Muscle of back (tissue), 11 donors: ENCODE data around the gene LUC7L2. TPM values are rescaled to one million over a fixed set of nuclear protein-coding genes. Genes with fewer than 3 reads are reported as not detected.
"Not testable (repeated sequence)": the region's sequence is repeated elsewhere in the genome, so short reads cannot be mapped to it uniquely, and the experiment has no call there.

ENCODE experiments used
- DNase-seq, 3 donors: peaks; one replicate each; pipeline versions ENCODE4 v3.0.0 to v3.0.0-alpha.2; 2013
- polyA plus RNA-seq, 10 donors: library from polyadenylated mRNA; unstranded; fragments of 120-200 nt; gene quantifications; one replicate each; pipeline ENCODE4 v1.2.1, GENCODE V29; 2013; ENCODE audit not compliant: insufficient read length in 10 of 10

LUC7L2 gene
- polyA plus RNA-seq, 10 donors, result 46.4 to 94.0 (median 70.0) TPM

DNA sequence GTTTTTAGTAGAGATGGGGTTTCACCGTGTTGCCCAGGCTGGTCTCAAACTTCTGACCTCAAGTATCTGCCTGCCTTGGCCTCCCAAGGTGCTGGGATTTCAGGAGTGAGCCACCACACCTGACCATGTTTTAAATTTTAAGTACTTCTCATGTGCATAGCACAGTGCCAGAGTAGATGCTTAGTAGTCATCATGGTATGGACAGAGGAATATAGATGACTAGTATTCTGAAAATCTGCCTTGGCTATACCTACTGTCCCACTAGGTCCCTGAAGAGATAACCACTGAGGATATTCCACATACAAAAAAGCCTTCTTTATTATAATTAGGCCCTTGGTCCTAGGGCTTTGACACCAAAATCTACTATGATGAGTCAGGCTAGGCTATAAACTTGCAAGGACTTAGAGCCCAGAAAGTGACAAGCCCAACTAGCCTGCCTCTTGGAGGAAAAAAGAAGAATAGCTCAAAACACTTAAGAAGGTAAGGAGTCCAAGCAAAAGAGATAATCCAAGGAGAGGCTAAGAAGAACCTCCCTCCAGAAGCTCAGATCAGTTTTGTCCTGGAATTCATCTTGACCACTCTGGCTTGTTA is 34.0 kb downstream of the LUC7L2 start:
- DNase-seq, result no peak

DNA sequence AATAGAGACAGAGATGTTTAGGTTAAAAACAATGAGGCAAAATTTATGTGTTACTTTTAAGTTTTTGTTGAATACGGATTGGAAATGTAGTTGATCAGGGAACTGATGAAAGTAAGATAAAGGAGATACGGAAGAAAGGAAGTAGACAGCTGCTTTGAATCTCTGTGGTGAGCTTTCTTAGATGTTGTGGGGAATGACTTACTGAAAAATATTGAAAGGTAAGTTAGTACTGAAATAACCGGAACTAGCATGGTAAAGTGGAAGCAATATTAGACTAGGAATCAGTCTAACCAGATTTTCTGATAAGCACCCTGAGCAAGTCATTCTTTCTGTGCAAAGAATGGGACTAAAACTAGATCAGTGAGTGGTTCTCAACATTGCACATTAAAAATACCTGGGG is 34.8 kb downstream of the LUC7L2 start:
- no peak for DNase-seq

DNA sequence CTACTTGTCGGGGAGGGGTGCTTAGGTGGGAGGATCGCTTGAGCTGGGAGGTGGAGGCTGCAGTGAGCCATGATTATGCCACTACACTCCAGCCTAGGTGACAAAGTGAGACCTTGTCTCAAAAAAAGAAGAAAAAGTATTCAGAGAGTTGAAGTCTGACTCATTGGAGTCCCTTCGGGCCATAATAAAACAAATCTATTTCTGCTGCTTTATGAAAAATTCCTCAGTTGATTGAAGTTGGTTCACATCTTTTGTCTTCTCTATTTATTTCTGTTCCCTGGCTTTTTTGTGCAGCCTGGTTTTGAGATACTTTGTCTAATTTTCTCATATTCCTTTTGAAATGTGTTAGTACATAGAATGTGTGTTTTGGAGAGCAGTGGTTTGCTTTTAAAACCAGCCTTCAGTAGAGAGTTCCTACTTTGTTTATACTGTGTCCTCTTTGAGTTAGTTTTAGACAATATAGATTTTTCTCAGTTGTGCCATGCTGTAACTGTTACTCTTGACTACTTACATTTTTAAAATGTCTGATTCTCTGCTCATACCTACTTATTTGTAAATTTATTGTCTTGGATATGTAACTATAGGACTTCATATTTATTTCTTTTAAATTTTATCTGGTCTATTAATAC is 36.7 kb downstream of the LUC7L2 start:
- no peak for DNase-seq

DNA sequence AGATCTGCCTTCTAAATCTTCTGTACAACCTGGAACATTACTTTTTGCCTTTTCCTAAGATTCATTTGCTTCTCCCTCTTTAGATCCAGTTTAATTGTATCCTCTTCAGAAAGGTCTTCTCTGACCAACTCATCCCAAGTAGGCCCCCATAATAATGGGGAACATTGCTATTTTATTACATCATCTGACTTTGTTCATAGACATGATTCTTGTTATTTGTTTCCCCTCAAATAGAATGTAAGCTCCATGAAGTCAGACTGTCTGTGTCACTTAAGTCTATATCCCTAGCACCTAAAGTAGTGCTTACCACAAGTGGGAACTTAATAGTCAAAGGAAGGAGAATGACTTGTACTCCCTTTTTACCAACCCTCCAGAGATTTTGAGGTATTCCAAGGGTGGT is 37.5 kb downstream of the LUC7L2 start:
- no peak for DNase-seq

DNA sequence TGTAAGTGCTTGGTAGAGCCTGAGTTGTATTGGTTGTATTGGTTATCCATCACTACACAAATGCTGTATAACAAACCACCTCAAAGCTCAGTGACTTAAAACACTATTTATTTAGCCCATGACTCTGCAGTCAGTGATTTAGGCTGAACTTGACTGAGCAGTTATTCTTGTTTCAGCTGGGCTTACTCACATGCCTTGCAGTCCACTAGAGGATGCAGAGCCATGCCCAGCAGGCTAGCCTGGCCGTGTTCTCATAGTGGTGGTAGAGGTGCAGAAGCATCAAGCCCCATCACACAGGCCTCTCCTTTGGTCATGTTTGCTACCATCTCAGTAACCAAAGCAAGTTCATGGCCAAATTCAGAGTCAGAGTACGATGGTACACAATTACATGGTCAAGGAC is 43.9 kb downstream of the LUC7L2 start:
- no peak for DNase-seq

DNA sequence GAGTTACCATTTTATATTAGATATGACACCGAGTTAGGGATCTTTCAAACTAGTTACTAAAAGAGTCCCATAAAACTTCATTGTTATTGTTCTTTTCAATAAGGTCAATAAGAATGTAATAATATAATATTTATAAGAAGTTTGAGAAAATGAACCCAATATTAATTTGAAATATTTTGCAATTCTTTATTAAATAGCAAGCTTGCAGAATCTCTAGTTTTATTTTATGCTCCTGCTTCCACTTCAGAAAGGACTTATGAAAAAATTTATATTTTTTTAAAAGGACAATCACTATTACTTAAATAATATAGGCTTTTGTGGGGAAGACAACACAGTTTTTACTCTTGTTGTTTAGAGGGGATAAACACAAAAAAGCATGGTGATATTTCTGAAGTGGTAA is 47.9 kb downstream of the LUC7L2 start:
- no peak for DNase-seq

DNA sequence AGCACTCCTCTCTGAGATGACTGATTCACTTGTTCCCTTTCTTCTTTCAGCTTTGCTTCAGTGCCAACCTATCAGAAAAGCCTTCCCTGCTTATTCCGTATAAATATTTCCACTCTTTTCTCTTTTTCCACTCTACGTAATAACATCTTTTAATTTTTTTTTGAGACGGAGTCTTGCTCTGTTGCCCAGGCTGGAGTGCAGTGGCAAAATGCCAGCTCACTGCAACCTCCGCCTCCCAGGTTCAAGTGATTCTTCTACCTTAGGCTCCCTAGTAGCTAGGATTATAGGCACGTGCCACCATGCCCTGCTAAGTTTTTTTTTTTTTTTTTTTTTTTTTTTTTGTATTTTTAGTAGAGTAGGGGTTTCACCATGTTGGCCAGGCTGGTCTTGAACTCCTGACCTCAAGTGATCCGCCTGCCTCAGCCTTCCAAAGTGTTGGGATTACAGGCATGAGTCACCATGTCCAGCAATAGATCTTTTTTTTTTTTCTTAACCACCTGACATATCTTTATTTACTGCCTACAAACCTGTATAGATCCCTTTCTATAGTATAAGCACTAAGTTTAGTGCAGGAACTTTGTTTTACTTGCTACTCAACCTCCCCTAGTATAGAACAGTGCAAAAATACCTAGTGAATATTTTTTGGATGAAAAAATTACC is 55.2 kb downstream of the LUC7L2 start:
- DNase-seq, result not testable (repeated sequence)

DNA sequence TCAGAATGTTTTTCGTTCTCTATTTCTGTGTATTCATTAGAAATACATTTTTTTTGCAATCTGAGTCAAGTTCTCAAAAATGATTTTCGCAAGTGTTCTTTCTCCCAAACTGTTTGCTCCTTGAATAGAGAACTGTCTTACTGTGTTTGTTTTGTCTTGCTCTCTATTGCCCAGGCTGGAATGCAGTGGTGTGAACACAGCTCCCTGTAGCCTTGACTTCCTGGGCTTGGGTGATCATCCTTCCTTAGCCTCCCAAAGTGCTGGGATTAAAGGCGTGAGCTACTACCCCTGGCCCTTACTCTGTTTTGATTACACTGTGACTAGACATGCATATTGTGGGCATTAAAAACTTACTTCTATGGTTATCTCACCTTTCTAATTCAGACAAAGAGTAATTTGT is 56.7 kb downstream of the LUC7L2 start:
- DNase-seq, result no peak

DNA sequence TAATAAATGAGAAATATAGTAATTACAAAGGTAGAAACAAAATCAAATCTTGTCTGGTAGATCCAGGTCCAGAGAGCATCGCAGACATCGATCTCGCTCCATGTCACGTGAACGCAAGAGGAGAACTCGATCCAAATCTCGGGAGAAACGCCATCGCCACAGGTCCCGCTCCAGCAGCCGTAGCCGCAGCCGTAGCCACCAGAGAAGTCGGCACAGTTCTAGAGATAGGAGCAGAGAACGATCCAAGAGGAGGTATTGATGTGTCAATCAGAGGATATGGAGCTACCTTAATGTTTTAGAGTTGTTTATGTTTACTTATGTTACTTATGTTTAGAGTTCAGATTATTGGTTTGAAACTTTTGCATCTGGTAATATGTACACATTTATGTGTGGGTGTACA is 57.8 kb downstream of the LUC7L2 start:
- no peak for DNase-seq

DNA sequence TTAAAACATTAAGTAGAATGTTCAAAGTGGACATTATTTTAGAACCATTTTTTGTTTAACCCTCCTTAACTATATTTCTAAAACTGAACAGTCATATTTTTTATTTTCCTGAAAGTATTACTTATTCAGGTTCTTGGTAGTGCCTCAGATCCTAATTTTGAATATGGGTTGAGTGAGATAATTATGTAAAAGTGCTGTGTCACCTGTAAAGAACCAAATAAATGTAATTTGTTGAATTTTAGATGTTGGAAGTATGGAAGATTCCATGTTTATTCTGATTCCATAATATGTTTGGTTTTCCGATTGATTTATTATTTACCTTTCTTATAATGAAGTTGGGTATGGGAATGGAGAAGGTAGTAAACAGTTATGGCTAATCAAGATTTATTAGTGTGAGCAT is 61.4 kb downstream of the LUC7L2 start:
- no peak for DNase-seq

DNA sequence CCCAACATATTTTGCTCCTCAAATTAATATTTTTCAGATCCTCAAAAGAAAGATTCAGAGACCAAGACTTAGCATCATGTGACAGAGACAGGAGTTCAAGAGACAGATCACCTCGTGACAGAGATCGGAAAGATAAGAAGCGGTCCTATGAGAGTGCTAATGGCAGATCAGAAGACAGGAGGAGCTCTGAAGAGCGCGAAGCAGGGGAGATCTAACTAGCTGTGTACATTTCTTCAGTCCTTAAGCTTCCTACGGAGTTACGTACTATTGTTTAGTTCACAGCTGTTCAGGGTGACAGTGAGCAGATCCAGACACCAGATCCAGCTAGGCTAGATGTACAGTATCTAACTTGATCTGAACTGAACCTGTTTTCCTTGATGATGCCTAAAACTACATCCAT is 62.4 kb downstream of the LUC7L2 start:
- DNase-seq, result no peak

DNA sequence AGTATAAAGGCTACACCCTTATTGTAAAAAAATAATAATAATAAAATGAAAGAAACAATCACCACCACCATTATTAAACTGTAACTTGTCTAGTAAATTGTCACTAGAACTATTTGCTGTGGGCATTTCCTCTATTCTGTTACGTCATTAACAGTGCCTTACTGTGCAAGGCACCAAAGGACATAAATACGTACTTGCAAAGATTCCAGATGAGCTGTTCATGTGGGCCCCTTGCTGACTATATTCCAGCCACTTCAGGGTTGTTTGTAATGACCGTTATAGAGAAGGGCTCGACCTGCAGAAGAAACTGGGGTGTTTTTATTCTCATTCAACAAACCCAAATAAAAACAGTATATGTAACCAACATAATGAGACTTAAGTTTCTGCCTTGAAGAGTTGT is 63.4 kb downstream of the LUC7L2 start:
- DNase-seq, result no peak

DNA sequence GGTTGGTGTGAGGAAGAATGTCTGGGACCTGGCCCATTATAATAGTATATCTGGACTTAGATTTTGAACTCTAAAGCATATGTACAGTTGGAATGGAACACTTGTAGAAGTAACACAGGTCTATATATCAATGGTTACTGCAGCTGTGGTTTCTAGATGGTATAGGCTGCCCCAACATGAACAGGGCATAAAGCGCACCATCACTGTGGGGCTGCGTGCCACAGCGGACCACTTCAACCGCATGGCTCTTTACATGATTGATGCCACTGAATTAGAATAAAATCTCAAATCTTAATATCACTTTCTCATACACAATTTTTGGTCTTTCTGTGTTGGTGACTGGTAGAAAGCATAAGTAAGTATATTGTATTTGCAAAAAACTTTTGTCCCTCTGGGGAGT is 64.3 kb downstream of the LUC7L2 start:
- no peak for DNase-seq

DNA sequence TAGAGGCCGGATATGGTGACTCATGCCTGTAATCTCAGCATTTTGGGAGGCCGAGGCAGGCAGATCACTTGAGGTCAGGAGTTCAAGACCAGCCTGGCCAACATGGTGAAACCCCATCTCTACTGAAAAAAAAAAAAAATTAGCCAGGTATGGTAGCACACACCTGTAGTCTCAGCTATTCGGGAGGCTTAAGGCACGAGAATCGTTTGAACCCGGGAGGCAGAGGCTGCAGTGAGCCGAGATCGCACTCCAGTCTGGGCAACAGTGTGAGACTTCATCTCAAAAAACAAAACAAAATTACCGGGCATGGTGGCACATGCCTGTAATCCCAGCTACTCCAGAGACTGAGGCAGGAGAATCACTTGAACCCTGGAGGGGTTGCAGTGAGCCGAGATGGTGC is 66.0 kb downstream of the LUC7L2 start:
- DNase-seq, result not testable (repeated sequence)

DNA sequence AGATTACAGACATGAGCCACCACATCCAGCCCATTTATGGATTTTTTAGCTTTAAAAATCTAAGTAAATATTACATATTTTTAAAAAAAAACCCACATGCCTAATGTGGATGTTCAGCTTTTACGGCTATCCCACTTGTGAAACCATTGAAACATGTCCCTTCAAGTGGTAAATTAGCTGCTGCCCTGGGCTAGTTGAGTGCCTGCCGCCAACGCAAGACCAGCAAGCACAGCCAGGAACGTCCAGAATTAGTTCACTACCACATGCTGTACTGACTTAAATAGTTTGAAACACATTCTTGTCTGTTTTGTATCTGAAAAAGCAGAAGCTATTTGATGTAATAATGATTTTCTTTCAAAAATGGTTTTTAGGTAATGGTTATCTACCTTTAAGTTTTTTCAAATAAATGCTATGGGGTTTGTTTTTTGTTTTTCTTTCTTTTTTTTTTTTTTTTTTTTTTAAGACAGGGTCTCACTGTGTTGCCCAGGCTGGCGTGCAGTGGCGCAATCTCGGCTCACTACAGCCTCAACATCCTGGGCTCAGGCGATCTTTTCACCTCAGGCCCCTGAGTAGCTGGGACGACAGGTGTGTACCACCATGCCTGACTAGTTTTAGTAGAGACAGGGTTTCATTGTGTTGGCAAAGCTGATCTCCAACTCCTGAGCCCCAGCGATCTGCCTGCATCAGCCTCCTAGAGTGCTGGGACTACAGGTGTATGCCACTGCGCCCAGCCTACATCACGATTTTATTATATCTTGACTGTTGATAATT is 66.7 kb downstream of the LUC7L2 start:
- no peak for DNase-seq

DNA sequence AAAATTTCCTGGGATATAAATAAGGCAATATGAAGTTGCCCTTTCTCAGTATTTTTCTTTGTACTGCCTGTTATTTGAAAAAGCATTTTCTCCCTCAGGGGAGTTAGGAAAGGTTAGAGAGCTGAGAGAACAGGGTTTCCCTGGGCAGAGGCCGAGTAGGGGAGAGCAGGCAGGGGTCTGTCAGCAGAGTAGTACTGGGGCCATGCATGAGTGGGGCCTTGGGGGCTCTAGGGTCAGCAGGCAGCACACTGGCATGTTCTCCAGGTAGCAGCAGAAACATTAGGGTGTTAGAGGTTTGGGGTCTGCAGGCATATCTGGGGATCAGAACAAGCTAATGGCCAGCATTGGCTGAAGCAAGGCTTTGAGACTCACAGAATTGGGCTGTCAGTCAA is 67.3 kb downstream of the LUC7L2 start:
- DNase-seq, result no peak

DNA sequence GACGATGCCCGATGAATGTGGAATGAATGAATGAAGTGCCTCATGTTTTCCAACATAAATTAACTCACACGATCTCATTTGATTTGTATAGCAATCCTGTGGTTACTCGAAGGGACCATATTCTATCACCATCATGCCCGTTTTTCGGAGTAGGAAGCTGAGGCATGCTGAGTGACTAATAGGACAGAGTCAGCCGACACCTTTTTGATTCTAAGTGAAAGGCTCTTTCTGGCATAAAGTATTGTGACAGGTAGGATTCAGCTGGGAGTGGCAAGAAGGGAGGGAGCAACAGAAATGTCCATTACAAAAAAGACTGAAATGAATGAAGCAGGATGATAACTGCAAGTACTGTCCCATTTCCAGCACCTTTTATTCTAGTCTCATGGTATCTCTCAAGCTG is 68.1 kb downstream of the LUC7L2 start:
- DNase-seq, result no peak

DNA sequence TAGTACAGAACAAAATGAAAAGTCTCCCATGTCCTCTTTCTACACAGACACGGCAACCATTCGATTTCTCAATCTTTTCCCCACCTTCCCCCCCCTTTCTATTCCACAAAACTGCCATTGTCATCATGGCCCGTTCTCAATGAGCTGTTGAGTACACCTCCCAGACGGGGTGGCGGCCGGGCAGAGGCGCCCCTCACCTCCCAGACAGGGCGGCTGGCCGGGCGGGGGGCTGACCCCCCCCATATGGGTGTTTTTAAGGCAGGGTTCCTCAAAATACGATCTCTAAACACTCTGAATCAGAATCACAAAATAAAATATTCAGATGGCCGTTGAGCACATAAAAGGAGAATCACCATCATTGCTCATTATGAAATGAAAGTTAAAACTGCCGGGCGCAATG is 70.0 kb downstream of the LUC7L2 start:
- DNase-seq, result not testable (repeated sequence)

DNA sequence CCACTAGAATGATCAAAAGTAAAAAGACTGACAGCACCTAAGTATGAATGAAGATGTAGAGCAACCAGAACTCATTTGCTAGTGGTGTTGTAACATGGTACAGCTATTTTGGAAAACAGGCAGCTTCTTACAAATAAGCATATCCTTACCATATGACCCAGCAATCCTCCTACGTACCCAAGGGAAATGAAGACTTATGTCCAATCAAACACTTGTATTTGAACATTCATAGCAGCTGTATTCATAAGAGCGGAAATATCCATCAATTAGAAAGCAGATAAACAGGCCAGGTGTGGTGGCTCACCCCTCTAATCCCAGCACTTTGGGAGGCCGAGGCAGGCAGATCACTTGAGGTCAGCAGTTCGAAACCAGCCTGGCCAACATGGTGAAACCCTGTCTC is 70.7 kb downstream of the LUC7L2 start:
- DNase-seq, result no peak

DNA sequence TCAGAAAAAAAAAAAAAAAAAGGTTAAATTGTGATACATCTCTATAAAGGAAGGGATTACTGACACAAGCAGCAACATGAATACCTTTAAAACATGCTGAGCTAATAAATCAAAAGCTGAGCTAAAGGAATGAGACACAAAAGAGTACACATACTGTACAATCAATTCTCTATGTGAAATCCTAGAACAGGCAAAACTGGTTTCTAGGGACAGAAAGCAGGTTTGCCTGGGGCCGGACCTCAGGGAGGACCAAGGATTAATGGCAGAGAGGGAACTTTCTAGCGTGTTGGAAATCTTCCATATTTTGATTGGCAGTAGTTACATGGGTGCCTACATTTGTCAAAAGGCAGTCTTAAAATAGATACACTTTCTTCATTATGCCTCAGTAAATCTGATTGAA is 71.3 kb downstream of the LUC7L2 start:
- DNase-seq, result no peak

DNA sequence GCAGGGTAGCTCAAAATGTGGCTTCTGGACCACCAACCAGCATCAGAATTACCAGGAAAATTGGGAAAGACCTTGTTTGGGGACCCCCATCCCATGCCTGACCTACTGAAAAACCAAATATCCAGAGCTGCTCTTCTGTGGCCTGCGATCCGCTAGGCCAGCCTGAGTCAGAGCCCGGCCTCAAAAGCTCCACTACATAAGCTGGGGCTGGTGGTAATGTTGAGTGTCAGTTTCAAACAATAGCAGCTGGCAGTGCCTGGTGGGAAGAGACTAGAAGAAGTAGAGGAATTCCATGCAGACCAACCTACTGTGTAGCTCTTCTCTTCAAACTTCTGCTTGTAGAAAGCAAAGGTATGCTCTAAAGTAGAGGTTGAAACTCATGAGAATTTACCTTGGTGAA is 71.8 kb downstream of the LUC7L2 start:
- DNase-seq, result no peak

DNA sequence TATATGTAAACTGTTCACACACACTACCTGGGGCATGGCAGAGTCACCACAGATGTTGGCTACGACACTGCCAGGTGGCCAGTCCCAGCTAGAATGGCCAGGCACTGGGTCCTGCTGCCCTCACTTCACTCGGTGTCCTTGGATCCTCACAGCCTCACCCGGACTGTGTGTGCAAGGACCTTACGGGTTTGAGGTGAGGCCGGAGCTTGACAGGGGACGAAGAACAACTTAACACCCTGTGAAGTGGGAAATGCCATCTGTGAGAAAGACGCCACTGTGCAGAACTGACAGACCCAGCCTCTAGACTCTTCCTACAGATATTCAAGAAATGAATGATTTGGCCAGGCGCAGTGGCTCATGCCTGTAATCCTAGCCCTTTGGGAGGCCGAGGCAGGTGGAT is 77.1 kb downstream of the LUC7L2 start:
- no peak for DNase-seq

DNA sequence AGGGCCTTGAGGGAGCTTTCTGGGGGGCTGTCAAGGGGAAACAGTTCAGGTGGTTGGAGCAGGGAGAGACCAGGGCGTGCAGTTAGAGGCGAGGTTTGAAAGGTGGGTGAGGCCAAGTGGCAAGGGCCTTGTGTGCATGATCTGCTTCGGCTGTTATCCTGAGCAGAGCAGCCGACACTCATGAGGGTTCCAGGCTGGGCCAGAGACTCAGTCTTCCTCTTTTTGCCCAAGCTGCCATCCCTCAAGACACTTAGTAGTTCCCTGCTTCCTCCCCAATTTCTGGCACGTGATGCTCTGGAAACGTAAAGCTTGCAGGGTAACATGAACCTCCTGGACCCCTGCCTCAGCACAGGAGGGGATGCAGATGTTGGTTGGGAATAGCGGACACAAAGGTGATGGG is 79.7 kb downstream of the LUC7L2 start:
- DNase-seq, result no peak
